A549 (cell line): ENCODE measurements around the gene IRS2.

Source experiments
- CEBPB ChIP-seq, 2 experiments: fragments of >200 bp in 1 of 2; sonication (Bioruptor Twin) in 1 of 2; formaldehyde crosslinking in 1 of 2; IDR thresholded peaks; 2 replicates each; pipeline ENCODE4 v1.6.1; 2012 to 2016
- CTCF ChIP-seq: fragments of >200 bp; sonication (Bioruptor Twin); formaldehyde crosslinking; IDR thresholded peaks from 3 replicates; pipeline ENCODE4 v1.5.1; 2016
- ESRRA ChIP-seq: fragments of 150-350 bp; IDR thresholded peaks from 2 replicates; pipeline ENCODE4 v1.6.1; 2014; ENCODE audit warnings: mild to moderate bottlenecking, low read length, borderline replicate concordance
- JUNB ChIP-seq: fragments of >200 bp; sonication (Bioruptor Twin); formaldehyde crosslinking; IDR thresholded peaks from 2 replicates; pipeline ENCODE4 v1.6.1; 2016
- MAX ChIP-seq: IDR thresholded peaks from 2 replicates; pipeline ENCODE4 v1.6.1; 2012
- NPAS2 ChIP-seq: fragments of 250-450 bp; sonication (Bioruptor Pico); IDR thresholded peaks from 2 replicates; pipeline ENCODE4 v1.8.0; 2022; ENCODE audit warnings: mild to moderate bottlenecking, moderate library complexity, borderline replicate concordance
- POLR2A ChIP-seq: IDR thresholded peaks from 2 replicates; pipeline ENCODE4 v1.6.1; 2012; ENCODE audit warnings: mild to moderate bottlenecking, low read length
- RAD21 ChIP-seq, 2 experiments: fragments of >200 bp in 1 of 2; sonication (Bioruptor Twin) in 1 of 2; formaldehyde crosslinking in 1 of 2; IDR thresholded peaks in 1 of 2; conservative IDR thresholded peaks in 1 of 2; 2 replicates in 1 of 2; 3 replicates in 1 of 2; pipeline ENCODE4 v1.6.1; 2012 to 2018; ENCODE audit warnings: inconsistent platforms in 1 of 2
- REST ChIP-seq: fragments of 200-600 bp; sonication (generic); IDR thresholded peaks from 2 replicates; pipeline ENCODE4 v1.6.1; 2016; ENCODE audit warnings: antibody characterized with exemption, mild to moderate bottlenecking, moderate library complexity
- RFX5 ChIP-seq: fragments of 450-650 bp; IDR thresholded peaks from 2 replicates; pipeline ENCODE4 v1.7.1; 2014; ENCODE audit warnings: antibody characterized with exemption, mild to moderate bottlenecking, moderate library complexity
- SREBF2 ChIP-seq: fragments of 450-650 bp; IDR thresholded peaks from 2 replicates; pipeline ENCODE4 v1.6.1; 2014; ENCODE audit warnings: mild to moderate bottlenecking, moderate library complexity
- TFCP2L1 ChIP-seq: fragments of 250-450 bp; sonication (Bioruptor Pico); IDR thresholded peaks from 2 replicates; pipeline ENCODE4 v1.5.0; 2021; ENCODE audit warnings: mild to moderate bottlenecking
- TP53 ChIP-seq: fragments of 250-450 bp; sonication (Bioruptor Pico); IDR thresholded peaks from 2 replicates; pipeline ENCODE4 v1.5.0; 2021; ENCODE audit warnings: mild to moderate bottlenecking, moderate library complexity

DNA sequence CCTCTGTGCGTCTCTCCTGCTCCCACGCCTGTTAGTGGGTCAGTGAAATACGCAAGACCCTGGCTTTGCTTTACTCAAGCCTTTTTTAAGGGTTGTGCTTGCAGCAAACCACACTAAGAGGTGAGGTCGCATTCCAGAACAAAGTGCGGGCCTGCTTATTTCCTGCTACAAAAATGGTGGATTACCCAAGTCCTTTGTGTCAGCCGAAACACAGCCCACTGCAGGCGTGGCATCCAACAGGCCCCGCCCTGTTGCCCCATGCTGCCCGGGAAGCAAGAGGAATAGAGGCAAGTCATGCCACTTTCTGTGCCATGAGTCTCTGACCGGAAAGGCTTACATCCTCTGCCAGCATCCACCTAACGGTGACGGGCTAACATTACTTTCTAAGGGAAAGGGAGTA is 7.7 kb upstream of the IRS2 start:
- TF ChIP-seq CTCF = no peak
- TF ChIP-seq TP53 = no peak
- no peak for TF ChIP-seq POLR2A
- no peak for TF ChIP-seq TFCP2L1 (CRISPR knock-in tag)
- TF ChIP-seq REST = no peak
- no peak for TF ChIP-seq RAD21 (conservative IDR thresholded peaks at IDR 0.05 in 1 of 2, IDR thresholded peaks at IDR 0.05 in 1 of 2)
- TF ChIP-seq ESRRA = no peak
- no peak for TF ChIP-seq MAX
- TF ChIP-seq NPAS2 = no peak
- TF ChIP-seq JUNB = no peak
- TF ChIP-seq CEBPB (IDR thresholded peaks at IDR 0.05) = no peak
- TF ChIP-seq RFX5 = no peak
- TF ChIP-seq SREBF2 = no peak
